GM21737 (cell line): Measurements from ENCODE around the gene BABAM2.
"Not testable (repeated sequence)": the region's sequence is repeated elsewhere in the genome, so short reads cannot be mapped to it uniquely, and the experiment has no call there.

Experiments used
- ATAC-seq: cut with Tn5 transposase; IDR thresholded peaks from one replicate; pipeline ENCODE4 v1.9.1; 2021; ENCODE audit warnings: mild to moderate bottlenecking, moderate library complexity; ENCODE audit not compliant: unreplicated experiment

BABAM2 gene

GRCh38 chr2:27940090-27940671 lies 49.7 kb downstream of the BABAM2 start:
- no peak for ATAC-seq

DNA sequence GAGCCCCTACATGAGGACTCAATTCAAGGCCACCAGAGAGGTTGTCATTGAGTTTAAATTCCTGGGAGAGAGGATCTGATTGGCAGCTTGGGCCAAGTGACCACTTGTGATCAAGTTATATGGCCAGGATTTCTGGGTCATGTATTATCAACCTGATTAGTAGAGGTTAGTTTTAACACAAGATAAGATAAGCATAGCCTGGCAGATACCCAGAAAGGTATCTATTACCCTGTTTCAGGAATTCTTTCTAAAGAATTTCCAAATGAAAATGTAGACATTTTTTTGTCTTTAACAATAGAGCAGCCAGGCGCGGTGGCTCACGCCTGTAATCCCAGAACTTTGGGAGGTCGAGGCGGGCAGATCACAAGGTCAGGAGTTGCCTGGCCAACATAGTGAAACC lies 50.5 kb downstream of the BABAM2 start:
- no peak for ATAC-seq

DNA sequence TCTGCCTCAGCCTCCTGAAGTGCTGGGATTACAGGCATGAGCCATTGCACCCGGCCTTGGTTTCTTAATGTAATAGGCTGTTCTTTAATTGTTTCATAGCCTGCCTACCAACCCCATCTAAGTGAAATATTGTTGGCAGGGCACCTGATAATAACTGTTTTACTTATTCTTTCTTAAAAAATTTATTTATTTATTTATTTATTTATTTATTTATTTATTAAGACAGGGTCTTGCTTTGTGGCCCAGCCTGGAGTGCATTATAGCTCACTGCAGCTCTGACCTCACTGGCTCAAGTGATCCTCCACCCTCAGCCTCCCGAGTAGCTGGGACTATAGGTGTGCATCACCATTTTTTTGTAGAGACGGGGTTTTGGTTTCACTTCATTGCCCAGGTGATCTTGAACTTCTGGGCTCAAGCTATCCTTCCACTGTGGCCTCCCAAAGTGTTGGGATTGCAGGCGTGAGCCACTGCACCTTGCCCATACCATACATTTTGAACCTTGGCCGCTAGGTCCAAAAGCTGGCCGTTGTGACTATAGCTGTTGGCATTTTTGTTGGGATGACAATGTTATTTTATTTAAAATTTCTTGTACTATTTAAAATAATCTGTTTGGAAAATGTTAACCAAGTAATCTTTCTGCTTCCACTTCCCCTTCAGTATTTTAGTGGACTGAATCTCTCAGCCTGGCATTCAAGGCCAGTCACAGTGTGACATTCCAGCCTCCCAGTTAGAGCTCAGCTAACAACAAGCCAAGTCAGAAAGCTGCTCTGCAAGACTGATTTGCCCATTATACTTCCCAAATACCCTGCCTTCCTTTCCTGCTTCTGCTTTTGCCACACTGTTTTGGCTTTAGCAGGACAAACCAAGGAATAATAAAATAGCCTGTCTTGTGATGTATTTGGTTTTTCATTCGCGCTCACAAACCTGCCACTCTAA lies 52.4 kb downstream of the BABAM2 start:
- no peak for ATAC-seq

GRCh38 chr2:27946530-27947060 lies 56.1 kb downstream of the BABAM2 start:
- ATAC-seq: no peak

DNA sequence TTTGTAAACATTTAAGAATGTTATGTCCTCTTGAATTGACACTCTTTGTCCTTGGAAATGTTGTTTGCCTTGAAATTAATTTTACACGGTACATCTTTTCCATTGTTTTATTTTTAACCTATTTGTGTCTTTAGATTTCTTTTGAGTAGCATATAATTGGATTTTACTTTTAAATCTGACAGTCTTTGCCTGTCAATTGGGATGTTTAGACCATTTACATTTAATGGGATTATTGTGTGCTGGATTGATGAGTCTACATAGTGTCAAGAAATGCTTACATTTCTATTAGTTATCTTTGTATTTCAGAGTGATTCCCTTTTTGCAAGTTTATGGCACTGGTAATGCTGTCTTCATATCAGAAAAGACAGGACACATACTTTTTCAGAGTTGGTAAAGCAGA lies 61.5 kb downstream of the BABAM2 start:
- no peak for ATAC-seq

DNA sequence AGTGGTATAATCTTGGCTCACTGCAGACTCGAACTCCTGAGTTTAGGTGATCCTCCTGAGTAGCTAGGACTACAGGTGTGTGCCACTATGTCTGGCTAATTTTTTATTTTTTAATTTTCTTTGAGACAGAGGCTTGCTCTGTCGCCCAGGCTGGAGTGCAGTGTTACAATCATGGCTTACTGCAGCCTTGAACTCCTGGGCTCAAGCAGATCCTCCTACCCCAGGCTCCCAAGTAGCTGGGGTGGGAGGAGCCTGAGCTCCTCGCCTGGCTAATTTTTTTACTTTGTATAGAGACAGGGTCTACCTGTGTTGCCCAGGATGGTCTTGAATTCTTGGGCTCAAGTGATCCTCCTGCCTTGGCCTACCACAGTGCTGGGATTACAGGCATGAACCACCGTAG lies 62.5 kb downstream of the BABAM2 start:
- ATAC-seq: no peak

- no peak for ATAC-seq
Observed at GRCh38 chr2:27954221-27954673, 63.7 kb downstream of the BABAM2 start.

DNA sequence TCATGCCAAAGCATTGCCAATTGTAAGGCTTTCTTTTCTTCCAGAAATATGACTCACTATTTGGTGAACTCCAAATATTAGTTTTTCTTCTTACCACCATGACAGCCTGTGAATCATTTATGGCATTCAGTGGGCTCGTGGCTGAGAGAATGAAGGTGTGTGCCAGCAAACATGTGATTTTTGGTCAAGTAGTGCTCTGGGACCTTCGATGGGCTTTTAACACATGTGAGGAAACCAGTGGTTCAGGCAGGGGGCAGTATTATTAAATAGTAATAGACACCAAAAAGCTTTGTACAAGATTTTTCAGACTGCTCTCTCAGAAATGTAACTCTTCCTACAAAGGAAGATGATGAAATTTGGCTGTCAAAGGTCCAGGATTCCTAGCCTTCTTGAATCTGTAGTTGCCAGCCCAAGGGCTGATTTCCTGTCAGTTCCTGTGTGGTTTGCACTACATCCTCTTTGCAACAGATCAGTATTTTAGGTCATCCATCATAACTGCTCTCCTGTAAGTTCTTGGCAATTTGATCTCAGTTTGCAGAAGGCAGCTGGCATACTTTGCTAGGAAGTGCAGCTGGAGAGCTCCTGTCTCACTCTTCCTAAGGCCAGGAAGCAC lies 64.3 kb downstream of the BABAM2 start:
- no peak for ATAC-seq

- ATAC-seq: no peak
Observed at GRCh38 chr2:27955384-27956161, 65.0 kb downstream of the BABAM2 start.

- no peak for ATAC-seq
Observed at GRCh38 chr2:27956888-27957287, 66.4 kb downstream of the BABAM2 start.

GRCh38 chr2:27958711-27959378 lies 68.3 kb downstream of the BABAM2 start:
- ATAC-seq: no peak

GRCh38 chr2:27959496-27959895 lies 69.0 kb downstream of the BABAM2 start:
- no peak for ATAC-seq

DNA sequence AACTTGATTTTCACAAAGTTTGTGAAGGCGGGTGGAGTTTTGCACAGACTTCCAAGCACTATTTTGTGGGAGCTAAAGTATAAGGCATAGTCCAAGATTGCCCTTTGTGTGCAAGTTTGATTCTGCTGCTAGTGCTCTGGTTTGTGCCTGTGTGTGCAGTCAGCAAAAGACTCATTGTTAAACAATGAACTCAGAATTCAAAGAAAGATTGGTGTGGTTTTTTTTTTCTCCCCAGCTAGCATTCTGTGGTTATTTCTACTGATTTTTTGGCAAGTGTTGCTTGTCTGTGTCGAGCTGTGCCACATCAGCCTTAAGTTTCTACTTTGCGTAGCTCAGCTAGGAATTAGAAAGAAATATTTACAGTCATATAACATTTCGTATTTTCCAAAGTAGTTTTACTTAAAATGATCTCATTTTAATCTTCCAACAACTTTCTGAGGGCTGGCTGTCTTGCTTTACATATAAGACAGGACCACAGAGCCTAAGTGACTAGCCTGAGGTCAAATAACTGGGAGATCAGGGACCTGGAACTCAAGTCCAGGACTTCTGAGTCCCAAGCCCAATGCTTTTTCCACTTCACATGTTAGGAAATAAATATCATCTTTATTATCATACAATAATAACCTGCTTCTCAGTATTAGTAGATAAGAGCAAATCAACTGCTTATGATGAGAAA lies 69.8 kb downstream of the BABAM2 start:
- no peak for ATAC-seq

- no peak for ATAC-seq
Observed at GRCh38 chr2:27962006-27962405, 71.5 kb downstream of the BABAM2 start.

DNA sequence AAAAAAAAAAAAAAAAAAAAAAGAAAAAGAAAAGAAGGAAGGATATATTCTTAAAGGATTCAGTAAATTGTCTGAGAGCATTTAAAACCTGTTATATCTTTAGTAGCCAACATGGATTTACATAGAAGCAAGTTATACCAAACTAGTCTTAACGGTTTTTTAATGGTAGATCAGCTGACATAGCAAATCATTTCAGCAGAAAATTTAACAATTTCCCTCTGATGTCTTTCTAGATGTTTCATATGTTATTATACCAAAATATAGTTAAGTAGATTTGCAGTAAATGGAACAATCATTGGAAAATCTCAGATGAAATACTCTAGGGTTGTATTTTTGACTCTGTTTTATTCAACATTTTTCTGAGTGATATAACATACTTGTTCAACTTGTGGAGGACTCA lies 72.9 kb downstream of the BABAM2 start:
- ATAC-seq: no peak

- ATAC-seq: no peak
Observed at GRCh38 chr2:27964067-27964466, 73.5 kb downstream of the BABAM2 start.

GRCh38 chr2:27965841-27966240 lies 75.3 kb downstream of the BABAM2 start:
- ATAC-seq: no peak

- no peak for ATAC-seq
Observed at GRCh38 chr2:27966466-27966865, 75.9 kb downstream of the BABAM2 start.

DNA sequence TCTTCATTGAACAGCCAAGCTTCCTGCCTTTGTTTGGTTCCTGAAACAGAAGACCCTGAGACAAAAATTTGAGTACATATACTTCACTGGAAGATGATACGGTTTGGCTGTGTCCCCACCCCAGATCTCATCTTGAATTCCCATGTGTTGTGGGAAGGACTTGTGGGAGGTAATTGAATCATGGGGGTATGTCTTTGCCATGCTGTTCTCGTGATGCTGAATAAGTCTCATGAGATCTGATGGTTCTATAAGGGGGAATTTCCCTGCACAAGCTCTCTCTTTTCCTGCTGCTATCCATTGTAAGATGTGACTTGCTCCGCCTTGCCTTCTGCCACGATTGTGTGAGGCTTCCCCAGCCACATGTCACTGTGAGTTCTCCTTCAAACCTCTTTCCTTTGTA lies 76.5 kb downstream of the BABAM2 start:
- ATAC-seq: no peak

DNA sequence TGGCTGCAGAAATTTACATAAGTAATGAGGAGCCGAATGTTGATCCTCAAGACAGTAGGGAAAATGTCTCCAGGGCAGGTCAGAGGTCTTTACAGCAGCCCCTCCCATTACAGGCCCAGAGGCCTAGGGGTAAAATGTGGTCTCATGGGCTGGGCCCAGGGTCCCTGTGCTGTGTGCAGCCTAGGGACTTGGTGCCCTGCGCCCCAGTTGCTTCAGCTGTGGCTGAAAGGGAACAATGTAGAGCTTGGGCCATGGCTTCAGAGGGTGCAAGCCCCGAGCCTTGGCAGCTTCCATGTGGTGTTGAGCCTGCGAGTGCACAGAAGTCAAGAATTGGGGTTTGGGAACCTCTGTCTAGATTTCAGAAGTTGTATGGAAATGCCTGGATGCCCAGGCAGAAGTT lies 77.5 kb downstream of the BABAM2 start:
- not testable (repeated sequence) for ATAC-seq
